ENCODE measurements around the gene LVRN.
"Not testable (repeated sequence)": the region's sequence is repeated elsewhere in the genome, so short reads cannot be mapped to it uniquely, and the experiment has no call there.

LVRN gene, protein sequence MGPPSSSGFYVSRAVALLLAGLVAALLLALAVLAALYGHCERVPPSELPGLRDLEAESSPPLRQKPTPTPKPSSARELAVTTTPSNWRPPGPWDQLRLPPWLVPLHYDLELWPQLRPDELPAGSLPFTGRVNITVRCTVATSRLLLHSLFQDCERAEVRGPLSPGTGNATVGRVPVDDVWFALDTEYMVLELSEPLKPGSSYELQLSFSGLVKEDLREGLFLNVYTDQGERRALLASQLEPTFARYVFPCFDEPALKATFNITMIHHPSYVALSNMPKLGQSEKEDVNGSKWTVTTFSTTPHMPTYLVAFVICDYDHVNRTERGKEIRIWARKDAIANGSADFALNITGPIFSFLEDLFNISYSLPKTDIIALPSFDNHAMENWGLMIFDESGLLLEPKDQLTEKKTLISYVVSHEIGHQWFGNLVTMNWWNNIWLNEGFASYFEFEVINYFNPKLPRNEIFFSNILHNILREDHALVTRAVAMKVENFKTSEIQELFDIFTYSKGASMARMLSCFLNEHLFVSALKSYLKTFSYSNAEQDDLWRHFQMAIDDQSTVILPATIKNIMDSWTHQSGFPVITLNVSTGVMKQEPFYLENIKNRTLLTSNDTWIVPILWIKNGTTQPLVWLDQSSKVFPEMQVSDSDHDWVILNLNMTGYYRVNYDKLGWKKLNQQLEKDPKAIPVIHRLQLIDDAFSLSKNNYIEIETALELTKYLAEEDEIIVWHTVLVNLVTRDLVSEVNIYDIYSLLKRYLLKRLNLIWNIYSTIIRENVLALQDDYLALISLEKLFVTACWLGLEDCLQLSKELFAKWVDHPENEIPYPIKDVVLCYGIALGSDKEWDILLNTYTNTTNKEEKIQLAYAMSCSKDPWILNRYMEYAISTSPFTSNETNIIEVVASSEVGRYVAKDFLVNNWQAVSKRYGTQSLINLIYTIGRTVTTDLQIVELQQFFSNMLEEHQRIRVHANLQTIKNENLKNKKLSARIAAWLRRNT

GRCh38 chr5:115962239-115962564, at the start of gene LVRN:
Gene LVRN, plus strand, starts transcription at chr5:115962475. Its CDS starts 143 bp downstream, at chr5:115962618.
- DNase-seq (ENCODE audit: low spot score): no peak

GRCh38 chr5:115913623-115914400, 48.5 kb upstream of the LVRN start:
- DNase-seq (ENCODE audit: low spot score): not testable (repeated sequence)

DNA sequence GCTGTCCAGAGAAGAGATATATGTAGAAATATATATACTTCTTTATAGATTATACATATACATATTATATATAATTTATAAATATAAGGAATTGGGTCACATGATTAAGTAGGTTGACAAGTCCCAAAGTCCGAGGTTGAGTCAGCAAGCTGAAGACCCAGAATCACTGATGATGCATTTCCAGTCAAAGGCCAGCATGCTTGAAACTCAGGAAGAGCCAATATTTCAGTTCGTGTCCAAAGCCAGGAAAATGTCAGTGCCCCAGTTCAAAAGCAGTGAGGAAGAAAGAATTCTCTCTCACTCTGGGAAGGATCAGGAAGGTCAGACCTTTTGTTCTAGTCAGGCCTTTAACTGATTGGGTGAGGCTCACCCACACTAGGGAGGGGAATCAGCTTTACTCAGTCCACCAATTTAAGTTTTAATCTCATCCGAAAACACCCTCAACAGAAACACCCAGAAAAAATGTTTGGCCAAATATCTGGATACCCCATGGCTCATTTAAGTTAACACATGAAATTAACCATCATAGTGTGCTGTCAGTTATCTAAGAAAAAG, 42.0 kb upstream of the LVRN start:
- no peak for DNase-seq (ENCODE audit: low spot score)

GRCh38 chr5:115928578-115929407, 33.5 kb upstream of the LVRN start:
- DNase-seq (ENCODE audit: low spot score): not testable (repeated sequence)

GRCh38 chr5:115930171-115930570, 32.1 kb upstream of the LVRN start:
- not testable (repeated sequence) for DNase-seq (ENCODE audit: low spot score)

- no peak for DNase-seq (ENCODE audit: low spot score)
Observed at GRCh38 chr5:115930630-115931337, 31.5 kb upstream of the LVRN start.

DNA sequence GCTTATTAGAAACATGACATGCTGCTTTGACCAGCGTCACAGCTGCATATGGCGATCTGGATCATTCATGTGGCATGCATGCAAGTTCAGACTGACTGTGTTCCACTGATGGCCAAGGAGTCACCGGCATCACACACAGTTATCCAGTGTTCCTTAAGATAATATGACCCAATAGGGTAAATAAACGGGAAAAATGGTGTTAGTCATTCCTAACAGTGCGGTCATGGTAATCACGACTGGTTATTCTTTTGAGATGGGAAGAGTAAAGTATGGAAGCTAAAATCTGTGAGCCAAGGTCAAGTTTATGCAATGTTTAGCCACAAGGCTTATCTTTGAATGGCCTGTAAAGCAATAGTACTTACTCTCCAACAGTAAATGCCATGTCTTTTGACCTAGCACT, 29.3 kb upstream of the LVRN start:
- DNase-seq (ENCODE audit: low spot score): no peak

DNA sequence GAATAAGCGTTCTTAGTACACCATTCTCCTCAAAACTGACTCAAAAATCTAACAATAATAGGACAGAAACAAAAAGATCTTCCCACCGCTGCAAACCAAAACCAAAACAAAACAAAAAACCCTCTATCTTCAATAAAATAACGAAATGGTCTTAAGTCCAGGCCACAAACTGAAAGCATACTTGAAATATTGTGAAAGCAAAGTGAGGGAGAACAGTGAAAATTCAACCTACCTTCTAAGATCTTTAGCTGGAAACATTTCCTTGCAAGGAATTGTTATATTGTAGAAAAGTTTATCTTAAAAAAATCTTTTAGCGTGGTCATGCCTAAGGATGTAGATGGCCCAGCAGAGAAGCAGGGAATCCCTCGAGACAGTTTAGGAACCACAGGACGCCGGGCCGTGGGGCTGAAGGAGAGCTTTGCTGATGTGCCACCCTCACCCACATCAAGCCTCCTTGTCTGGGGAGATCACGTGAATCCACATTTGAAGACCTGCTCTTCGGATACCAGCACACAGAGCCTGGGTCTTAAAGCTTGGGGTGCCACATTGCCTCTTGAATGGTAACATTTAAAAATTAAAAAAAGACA, 27.8 kb upstream of the LVRN start:
- DNase-seq (ENCODE audit: low spot score): no peak

DNA sequence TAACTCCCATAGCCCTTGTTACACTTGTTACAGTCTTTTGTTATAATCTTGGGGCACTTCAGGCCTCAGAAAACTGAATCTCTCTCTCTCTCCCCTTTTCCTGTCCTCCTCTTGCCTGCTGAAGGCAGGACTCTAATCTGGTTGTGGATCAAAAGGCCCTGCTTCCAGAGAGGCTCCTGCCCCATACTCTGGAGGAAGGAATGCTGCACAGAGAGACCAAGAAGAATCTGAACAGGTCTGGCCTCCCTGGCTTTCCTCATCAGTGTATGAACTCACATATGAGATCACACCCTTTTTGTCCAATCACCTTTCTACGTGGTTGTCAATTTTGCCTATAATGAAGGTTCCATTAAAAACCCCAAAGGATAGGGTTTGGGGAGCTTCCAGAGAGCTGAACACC, 26.2 kb upstream of the LVRN start:
- DNase-seq (ENCODE audit: low spot score): no peak

GRCh38 chr5:115939059-115939458, 23.2 kb upstream of the LVRN start:
- DNase-seq (ENCODE audit: low spot score): no peak

GRCh38 chr5:115940080-115940810, 22.0 kb upstream of the LVRN start:
- no peak for DNase-seq (ENCODE audit: low spot score)

DNA sequence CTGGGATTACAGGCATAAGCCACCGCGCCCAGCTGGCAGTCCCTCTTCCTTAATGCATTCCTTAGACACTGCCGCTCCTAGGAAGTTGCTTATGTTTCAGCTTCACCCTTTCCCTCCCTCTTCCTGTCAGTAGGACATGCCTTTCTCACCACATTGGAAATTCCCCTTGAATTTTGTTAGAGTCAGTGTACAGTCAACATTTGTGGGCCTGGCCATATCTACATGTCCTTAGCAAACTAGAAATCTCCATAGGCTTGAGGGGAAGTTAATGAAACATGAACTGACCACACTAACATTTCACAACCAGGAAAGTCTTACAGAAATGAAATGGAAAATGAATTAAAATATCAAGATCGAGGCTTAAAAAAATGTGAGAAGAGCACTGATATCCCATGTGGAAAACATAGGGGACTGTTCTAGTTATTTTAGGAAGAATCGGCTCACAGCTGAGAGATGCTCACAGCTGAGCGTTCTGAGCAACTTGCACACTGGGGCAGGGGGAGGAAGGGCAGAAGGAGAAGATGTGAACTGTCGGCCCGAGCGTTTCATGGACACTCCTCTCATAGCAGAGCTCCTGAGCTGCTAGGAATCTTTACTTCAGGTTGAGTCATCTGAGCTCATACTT, 21.1 kb upstream of the LVRN start:
- DNase-seq (ENCODE audit: low spot score): no peak

DNA sequence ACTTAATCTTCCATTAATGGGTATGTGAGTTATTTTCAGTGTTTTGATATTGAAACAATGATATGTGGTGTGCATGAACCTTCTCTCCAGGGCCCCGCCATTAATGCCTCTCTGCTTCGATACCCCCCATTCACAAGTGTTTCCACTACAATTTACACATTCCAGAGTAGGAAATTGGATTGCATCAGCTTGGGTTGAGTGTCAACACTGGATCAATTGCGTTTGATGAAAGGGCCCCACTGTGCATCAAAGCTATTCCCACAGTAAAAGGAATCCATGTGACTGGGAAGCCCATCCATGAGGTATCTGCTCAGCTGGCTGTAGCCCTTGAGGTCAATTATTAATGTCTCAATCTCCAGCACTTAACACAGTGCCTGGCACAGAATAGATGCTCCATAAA, 17.8 kb upstream of the LVRN start:
- no peak for DNase-seq (ENCODE audit: low spot score)

DNA sequence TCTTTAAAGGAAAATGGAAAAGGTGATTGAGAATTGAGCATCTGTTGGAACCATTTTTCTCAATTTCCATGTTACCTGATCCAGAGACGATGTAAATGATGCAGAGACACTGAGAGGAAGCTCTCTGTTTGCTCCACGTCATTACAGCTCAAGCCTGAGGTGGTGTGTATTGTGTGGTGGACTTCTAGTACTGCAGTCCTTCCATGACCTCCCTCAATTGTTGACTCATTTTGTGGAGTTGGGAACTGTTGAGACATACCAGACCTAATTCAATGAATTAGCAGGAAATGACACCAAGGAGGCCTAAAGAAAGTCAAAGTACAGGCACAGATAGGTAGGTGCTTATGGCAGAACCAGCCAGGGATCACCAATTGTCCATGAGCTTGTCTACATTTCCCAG, 15.6 kb upstream of the LVRN start:
- DNase-seq (ENCODE audit: low spot score): no peak

DNA sequence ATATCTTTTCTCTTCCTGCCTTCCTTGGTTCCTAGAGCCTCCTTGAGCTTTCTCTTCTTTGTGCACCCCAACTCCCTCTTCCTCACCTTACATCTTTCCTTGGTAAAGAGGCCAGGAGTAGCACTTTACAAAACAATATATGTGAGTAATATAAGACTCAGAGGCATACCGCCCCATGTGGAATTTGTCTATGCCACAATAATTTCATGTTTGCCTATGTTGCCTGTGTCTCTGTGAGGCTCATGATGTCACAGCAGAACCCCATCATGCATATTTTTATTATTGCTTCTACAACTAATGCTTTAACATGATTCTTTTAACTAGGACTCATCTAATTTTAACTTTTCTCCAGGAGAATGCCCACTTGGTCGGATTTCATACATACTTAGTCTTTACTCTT, 15.0 kb upstream of the LVRN start:
- no peak for DNase-seq (ENCODE audit: low spot score)

DNA sequence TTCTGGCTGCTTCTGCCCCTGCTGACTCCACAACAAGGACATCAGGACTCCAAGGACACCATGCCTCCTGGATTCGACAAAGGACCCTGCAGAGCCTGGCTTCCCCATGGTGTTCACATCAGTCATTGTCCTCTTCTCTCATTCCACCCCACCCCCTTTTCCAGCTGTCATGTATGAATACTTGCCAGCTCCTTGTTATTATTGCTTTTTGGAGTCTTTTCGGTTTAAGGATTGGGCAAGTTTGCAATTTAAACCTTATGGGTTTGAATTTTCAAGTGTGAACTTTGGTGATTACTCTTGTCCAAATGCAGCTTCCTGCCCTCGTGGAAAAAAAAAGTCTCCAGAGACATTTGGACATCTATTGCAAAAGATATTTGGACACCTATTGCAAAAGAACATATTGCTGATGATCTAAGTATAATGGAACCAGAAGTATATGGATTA, 14.2 kb upstream of the LVRN start:
- DNase-seq (ENCODE audit: low spot score): no peak

GRCh38 chr5:115949096-115949495, 13.2 kb upstream of the LVRN start:
- no peak for DNase-seq (ENCODE audit: low spot score)

DNA sequence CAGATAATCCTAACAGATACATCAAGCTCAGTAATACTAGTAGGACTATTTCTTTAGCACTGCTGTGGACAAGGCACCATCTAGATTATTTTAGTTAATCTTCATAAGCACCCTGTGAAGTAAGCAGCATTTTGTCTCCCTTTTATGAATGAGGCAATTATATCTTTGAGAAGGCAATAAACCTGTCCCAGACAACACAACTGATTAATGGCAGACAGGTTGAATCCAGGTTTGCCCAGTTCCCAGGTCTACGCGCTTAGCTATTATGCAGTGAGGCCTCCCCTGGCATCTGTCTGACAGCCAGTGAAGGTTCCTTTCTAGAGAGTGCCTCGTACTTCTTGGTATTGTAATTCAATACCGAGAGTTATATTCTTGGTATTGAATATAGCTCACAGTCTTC, 9.7 kb upstream of the LVRN start:
- DNase-seq (ENCODE audit: low spot score): no peak

DNA sequence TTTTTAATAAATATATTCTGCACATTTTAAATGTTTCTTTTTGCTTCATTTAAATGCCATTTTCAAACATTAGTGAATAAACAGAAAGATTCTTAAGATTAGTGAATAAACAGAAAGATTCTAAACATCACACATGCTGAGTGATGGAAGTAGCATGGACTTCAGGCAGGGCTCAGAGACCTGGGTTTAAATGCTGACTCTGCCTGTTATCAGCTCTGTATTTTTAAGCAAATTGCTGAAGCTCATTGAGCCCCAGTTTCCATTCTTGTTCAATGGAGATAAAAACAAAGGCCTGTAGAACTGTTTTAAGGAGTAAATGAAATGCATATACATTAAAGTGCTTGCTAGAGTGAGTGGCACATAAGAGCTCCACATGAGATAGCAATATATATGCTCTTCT, 8.1 kb upstream of the LVRN start:
- DNase-seq (ENCODE audit: low spot score): no peak
